Sigmoid colon (tissue), 4 donors: ENCODE data around the gene FBP1.

ENCODE experiments used
- CTCF ChIP-seq, 4 experiments: fragments of 450-650 bp in 3 of 4; fragments of 200-600 bp in 1 of 4; IDR thresholded peaks; one replicate each; pipeline ENCODE4 v1.5.1; 2016 to 2019; ENCODE audit warnings: antibody characterized with exemption in 4 of 4, mild to moderate bottlenecking in 3 of 4, moderate library complexity in 2 of 4
- POLR2A ChIP-seq, 2 donors: fragments of 450-650 bp; IDR thresholded peaks; one replicate each; pipeline ENCODE4 v1.6.1; 2016; ENCODE audit warnings: antibody characterized with exemption in 2 of 2, mild to moderate bottlenecking in 2 of 2, moderate library complexity in 2 of 2
- POLR2AphosphoS5 ChIP-seq, 4 donors: sonication (generic); formaldehyde crosslinking; IDR thresholded peaks; one replicate each; pipeline ENCODE4 v1.6.1; 2017; ENCODE audit warnings: antibody characterized with exemption in 4 of 4

- no peak for TF ChIP-seq CTCF (IDR thresholded peaks at IDR 0.05)
- no peak for TF ChIP-seq POLR2A (IDR thresholded peaks at IDR 0.05)
- TF ChIP-seq POLR2AphosphoS5 (IDR thresholded peaks at IDR 0.05), result no peak
Observed at GRCh38 chr9:94675008-94675881, 35.9 kb upstream of the FBP1 start.
